SK-MEL-5 (cell line): ENCODE measurements around the gene ZNF169. TPM values are rescaled to one million over a fixed set of nuclear protein-coding genes. Genes with fewer than 3 reads are reported as not detected.
"Not testable (repeated sequence)": the region's sequence is repeated elsewhere in the genome, so short reads cannot be mapped to it uniquely, and the experiment has no call there.

Experiments used
- DNase-seq: peaks from one replicate; pipeline ENCODE4 v3.0.0-alpha.2; 2016; ENCODE audit warnings: low read depth, low spot score
- in situ Hi-C: cut with HindIII; loops from 2 replicates; pipeline ENCODE4 v1.10.0; 2016; ENCODE audit warnings: low sequenced_read_pairs, high pct_unique_total_duplicates, low pct_unique_long_range_greater_than_20kb
- total RNA-seq: library from RNA; depleted of rRNA; stranded (reverse); fragments of >200 nt; shearing (Covaris generic); gene quantifications from 2 replicates; pipeline ENCODE4 v1.2.3, GENCODE V29; 2014; rRNA removed

ZNF169 gene
- total RNA-seq, 1 experiment from 2014 or later: 3.5 TPM

- DNase-seq, in situ Hi-C loops: not testable (repeated sequence)
Measured at GRCh38 chr9:94323153-94323798, 64.2 kb downstream of the ZNF169 start.

GRCh38 chr9:94325583-94325982 is 66.5 kb downstream of the ZNF169 start:
- in situ Hi-C loops: not testable (repeated sequence)

GRCh38 chr9:94328544-94328943 is 69.4 kb downstream of the ZNF169 start, which contains the start of gene NUTM2F:
TSS of gene NUTM2F (minus strand) at chr9:94328644. CDS start at chr9:94328623, 21 bp downstream.
- in situ Hi-C loops, DNase-seq: not testable (repeated sequence)

More at GRCh38 chr9:94325583-94325982, 66.5 kb downstream of the ZNF169 start:
- DNase-seq: not testable (repeated sequence)

GRCh38 chr9:94336445-94336844 is 77.3 kb downstream of the ZNF169 start:
- in situ Hi-C loops: not testable (repeated sequence)

GRCh38 chr9:94338723-94339122 is 79.6 kb downstream of the ZNF169 start:
- in situ Hi-C loops, DNase-seq: not testable (repeated sequence)

More at GRCh38 chr9:94336445-94336844, 77.3 kb downstream of the ZNF169 start:
- DNase-seq: not testable (repeated sequence)

GRCh38 chr9:94339657-94340056 is 80.6 kb downstream of the ZNF169 start:
- in situ Hi-C loops, DNase-seq: not testable (repeated sequence)

- in situ Hi-C loops, DNase-seq: not testable (repeated sequence)
Measured at GRCh38 chr9:94340750-94341149, 81.7 kb downstream of the ZNF169 start.

GRCh38 chr9:94341703-94342102 is 82.6 kb downstream of the ZNF169 start:
- DNase-seq, in situ Hi-C loops: not testable (repeated sequence)

GRCh38 chr9:94347451-94347850 is 88.4 kb downstream of the ZNF169 start:
- DNase-seq, in situ Hi-C loops: not testable (repeated sequence)

- DNase-seq, in situ Hi-C loops: not testable (repeated sequence)
Measured at GRCh38 chr9:94348754-94349153, 89.7 kb downstream of the ZNF169 start.

Other genes with a start within 250 kb of the ZNF169 start
- 10.6 and 11.8 TPM in 2 replicates for gene PTPDC1, start 174.8 kb upstream of the ZNF169 start, total RNA-seq
- not detected in 2 replicates for gene NUTM2F, start 69.3 kb downstream of the ZNF169 start, total RNA-seq